ENCODE measurements around the gene FGF14.

- TF ChIP-seq, protein P1, sequence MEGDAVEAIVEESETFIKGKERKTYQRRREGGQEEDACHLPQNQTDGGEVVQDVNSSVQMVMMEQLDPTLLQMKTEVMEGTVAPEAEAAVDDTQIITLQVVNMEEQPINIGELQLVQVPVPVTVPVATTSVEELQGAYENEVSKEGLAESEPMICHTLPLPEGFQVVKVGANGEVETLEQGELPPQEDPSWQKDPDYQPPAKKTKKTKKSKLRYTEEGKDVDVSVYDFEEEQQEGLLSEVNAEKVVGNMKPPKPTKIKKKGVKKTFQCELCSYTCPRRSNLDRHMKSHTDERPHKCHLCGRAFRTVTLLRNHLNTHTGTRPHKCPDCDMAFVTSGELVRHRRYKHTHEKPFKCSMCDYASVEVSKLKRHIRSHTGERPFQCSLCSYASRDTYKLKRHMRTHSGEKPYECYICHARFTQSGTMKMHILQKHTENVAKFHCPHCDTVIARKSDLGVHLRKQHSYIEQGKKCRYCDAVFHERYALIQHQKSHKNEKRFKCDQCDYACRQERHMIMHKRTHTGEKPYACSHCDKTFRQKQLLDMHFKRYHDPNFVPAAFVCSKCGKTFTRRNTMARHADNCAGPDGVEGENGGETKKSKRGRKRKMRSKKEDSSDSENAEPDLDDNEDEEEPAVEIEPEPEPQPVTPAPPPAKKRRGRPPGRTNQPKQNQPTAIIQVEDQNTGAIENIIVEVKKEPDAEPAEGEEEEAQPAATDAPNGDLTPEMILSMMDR (IDR thresholded peaks at IDR 0.05): no peak
- TF ChIP-seq POLR2A (IDR thresholded peaks at IDR 0.05) (no peak), EP300 (IDR thresholded peaks at IDR 0.05) (no peak), POLR2AphosphoS5 (IDR thresholded peaks at IDR 0.05) (no peak)
These were observed 694.2 kb downstream of the FGF14 start for GRCh38 chr13:101707659-101708058.
